Hepatocyte (in vitro differentiated cells): ENCODE data around the gene ZNF785.

Experiments
- CTCF ChIP-seq: fragments of 200-600 bp; sonication (generic); IDR thresholded peaks from 2 replicates; pipeline ENCODE4 v1.5.1; 2016; ENCODE audit warnings: antibody characterized with exemption, mild to moderate bottlenecking; ENCODE audit not compliant: poor library complexity
- EZH2 ChIP-seq: fragments of 200-600 bp; sonication (generic); IDR thresholded peaks from 2 replicates; pipeline ENCODE4 v1.6.1; 2016; ENCODE audit warnings: antibody characterized with exemption, mild to moderate bottlenecking, borderline replicate concordance
- EZH2phosphoT487 ChIP-seq: fragments of 200-600 bp; sonication (generic); IDR thresholded peaks from one replicate; pipeline ENCODE4 v1.6.1; 2018; ENCODE audit warnings: antibody characterized with exemption, mild to moderate bottlenecking, low read depth, moderate library complexity; ENCODE audit not compliant: unreplicated experiment, severe bottlenecking

GRCh38 chr16:30606004-30606403 is 20.5 kb upstream of the ZNF785 start:
- TF ChIP-seq CTCF (no peak), EZH2 (no peak), EZH2phosphoT487 (no peak)
